H1 (cell line): ENCODE results near the gene DBP. TPM values are rescaled to one million over a fixed set of nuclear protein-coding genes. Genes with fewer than 3 reads are reported as not detected.

Source experiments
- CTCF ChIA-PET: fragments of 300-600 bp; sonication (Branson Sonifier 250); formaldehyde crosslinking; loops from one replicate; lab custom pipeline; 2021; ENCODE audit not compliant: partially characterized antibody; lab: Charles Lee
- POLR2A ChIA-PET: fragments of 300-600 bp; sonication (Branson Sonifier 250); formaldehyde crosslinking; loops from one replicate; lab custom pipeline; 2021; ENCODE audit warnings: inconsistent platforms; ENCODE audit not compliant: partially characterized antibody; lab: Charles Lee
- DNase-seq, 2 experiments: peaks; one replicate each; pipeline versions ENCODE4 v3.0.0 to v3.0.0-alpha.2; 2010 to 2022; ENCODE audit warnings: low spot score in 2 of 2, low read depth in 1 of 2, mixed read lengths in 1 of 2
- FAIRE-seq: peaks from 2 replicates; lab custom pipeline; 2011; peaks lifted over from hg19 to GRCh38; lab: Jason Lieb, UNC
- H2AFZ ChIP-seq: 2 replicates; pipeline ENCODE4 v1.8.1; 2012; ENCODE audit warnings: low read length, inconsistent platforms
- H2AK5ac ChIP-seq: 2 replicates; pipeline ENCODE4 v1.6.1; 2013; ENCODE audit warnings: low read depth, low read length
- H2BK120ac ChIP-seq: replicated peaks from 2 replicates; pipeline ENCODE3; 2013; ENCODE audit warnings: low read depth, low read length, inconsistent platforms
- H2BK12ac ChIP-seq: 2 replicates; pipeline ENCODE4 v1.6.1; 2013; ENCODE audit warnings: low read depth, low read length
- H2BK15ac ChIP-seq: 2 replicates; pipeline ENCODE4 v1.6.1; 2013; ENCODE audit warnings: low read length
- H2BK20ac ChIP-seq: 2 replicates; pipeline ENCODE4 v1.6.1; 2013; ENCODE audit warnings: low read length
- H2BK5ac ChIP-seq: 2 replicates; pipeline ENCODE4 v1.6.1; 2013; ENCODE audit warnings: low read depth, low read length
- H3K14ac ChIP-seq: 2 replicates; pipeline ENCODE4 v1.6.1; 2013; ENCODE audit warnings: inconsistent platforms; ENCODE audit not compliant: insufficient read length
- H3K18ac ChIP-seq: 2 replicates; pipeline ENCODE4 v1.6.1; 2013; ENCODE audit warnings: low read length; ENCODE audit errors: extremely low read depth
- H3K23ac ChIP-seq: 2 replicates; pipeline ENCODE4 v1.6.1; 2013; ENCODE audit warnings: inconsistent platforms; ENCODE audit not compliant: insufficient read length
- H3K23me2 ChIP-seq: 2 replicates; pipeline ENCODE4 v1.6.1; 2013; ENCODE audit warnings: low read depth, low read length
- H3K27ac ChIP-seq: 2 replicates; pipeline ENCODE4 v1.6.1; 2011; ENCODE audit warnings: low read depth, low read length, inconsistent platforms
- H3K27me3 ChIP-seq, 4 experiments: replicated peaks in 1 of 4; 1 replicate in 1 of 4; 2 replicates in 3 of 4; pipeline versions ENCODE4 v1.6.1 to v1.8.1; 2011 to 2013; ENCODE audit warnings: low read length in 3 of 4, mild to moderate bottlenecking in 3 of 4, inconsistent platforms in 2 of 4, mixed read lengths in 2 of 4, moderate library complexity in 1 of 4; ENCODE audit not compliant: control insufficient read depth in 3 of 4, insufficient read depth in 3 of 4; ENCODE audit errors: extremely low read depth in 1 of 4
- H3K36me3 ChIP-seq, 4 experiments: 2 replicates each; pipeline versions ENCODE4 v1.6.1 to v1.8.1; 2011 to 2013; ENCODE audit warnings: mild to moderate bottlenecking in 4 of 4, low read length in 3 of 4, moderate library complexity in 2 of 4, control low read depth in 1 of 4, inconsistent platforms in 1 of 4; ENCODE audit not compliant: insufficient read depth in 4 of 4, control insufficient read depth in 2 of 4
- H3K4ac ChIP-seq: replicated peaks from 2 replicates; pipeline ENCODE3; 2013; ENCODE audit warnings: low read length, low read depth, mixed read lengths, inconsistent platforms; ENCODE audit not compliant: insufficient read length
- H3K4me1 ChIP-seq, 4 experiments: replicated peaks in 1 of 4; 1 replicate in 1 of 4; 2 replicates in 3 of 4; pipeline versions ENCODE4 v1.6.1 to v1.8.1; 2011 to 2013; ENCODE audit warnings: low read length in 3 of 4, inconsistent platforms in 2 of 4, mixed read lengths in 1 of 4; ENCODE audit not compliant: insufficient read depth in 4 of 4, control insufficient read depth in 3 of 4
- H3K4me2 ChIP-seq, 2 experiments: 2 replicates each; pipeline versions ENCODE4 v1.6.1 to v1.8.1; 2011 to 2013; ENCODE audit warnings: low read depth in 2 of 2, low read length in 2 of 2, control low read depth in 1 of 2, inconsistent platforms in 1 of 2, mild to moderate bottlenecking in 1 of 2; ENCODE audit not compliant: insufficient read depth in 1 of 2
- H3K4me3 ChIP-seq, 4 experiments: fragments of 200-600, 300-600 bp in 1 of 4; sonication (generic), shearing (Covaris generic), sonication (Bioruptor Twin) in 1 of 4; 2 replicates each; pipeline versions ENCODE4 v1.5.1 to v1.8.1; 2011 to 2016; ENCODE audit warnings: low read length in 4 of 4, low read depth in 3 of 4, control low read depth in 2 of 4, inconsistent platforms in 2 of 4, mild to moderate bottlenecking in 2 of 4, mixed read lengths in 1 of 4, moderate library complexity in 1 of 4; ENCODE audit not compliant: insufficient read depth in 2 of 4; ENCODE audit errors: extremely low read depth in 1 of 4
- H3K56ac ChIP-seq: replicated peaks from 2 replicates; pipeline ENCODE3; 2013; ENCODE audit warnings: low read depth, mild to moderate bottlenecking, mixed read lengths, low read length, inconsistent platforms; ENCODE audit not compliant: insufficient read length
- H3K79me1 ChIP-seq: 2 replicates; pipeline ENCODE4 v1.6.1; 2013; ENCODE audit warnings: low read depth, low read length, control low read depth
- H3K79me2 ChIP-seq, 2 experiments: 2 replicates each; pipeline versions ENCODE4 v1.6.1 to v1.8.1; 2012 to 2013; ENCODE audit warnings: low read length in 2 of 2, mild to moderate bottlenecking in 2 of 2, inconsistent platforms in 1 of 2; ENCODE audit not compliant: insufficient read depth in 2 of 2, control insufficient read depth in 1 of 2
- H3K9ac ChIP-seq, 4 experiments: replicated peaks in 1 of 4; 1 replicate in 1 of 4; 2 replicates in 3 of 4; pipeline versions ENCODE4 v1.6.1 to v1.8.1; 2011 to 2013; ENCODE audit warnings: low read depth in 3 of 4, low read length in 3 of 4, control low read depth in 2 of 4, mild to moderate bottlenecking in 2 of 4, moderate library complexity in 2 of 4, inconsistent platforms in 1 of 4; ENCODE audit errors: extremely low read depth in 1 of 4
- H3K9me3 ChIP-seq, 2 experiments: 2 replicates each; pipeline versions ENCODE4 v1.6.1 to v1.8.1; 2012 to 2013; ENCODE audit warnings: mild to moderate bottlenecking in 2 of 2, moderate library complexity in 2 of 2, control low read depth in 1 of 2, inconsistent platforms in 1 of 2, low read depth in 1 of 2, low read length in 1 of 2, mixed read lengths in 1 of 2; ENCODE audit not compliant: insufficient read depth in 2 of 2
- H4K20me1 ChIP-seq, 2 experiments: replicated peaks in 1 of 2; 2 replicates each; pipeline versions ENCODE3 to v1.8.1; 2011 to 2013; ENCODE audit warnings: inconsistent platforms in 2 of 2, low read length in 2 of 2, mild to moderate bottlenecking in 1 of 2; ENCODE audit not compliant: insufficient read depth in 2 of 2, control insufficient read depth in 1 of 2
- H4K5ac ChIP-seq: 2 replicates; pipeline ENCODE4 v1.6.1; 2013; ENCODE audit warnings: low read length, low read depth, mixed read lengths, inconsistent platforms; ENCODE audit not compliant: insufficient read length
- H4K8ac ChIP-seq: 2 replicates; pipeline ENCODE4 v1.8.0; 2013; ENCODE audit warnings: mild to moderate bottlenecking, moderate library complexity, low read length, inconsistent platforms; ENCODE audit not compliant: insufficient read depth; ENCODE audit errors: extremely low read depth
- H4K91ac ChIP-seq: replicated peaks from 2 replicates; pipeline ENCODE3; 2013; ENCODE audit warnings: low read length, mixed read lengths, inconsistent platforms; ENCODE audit not compliant: insufficient read length
- CHD1 ChIP-seq: IDR thresholded peaks from 2 replicates; pipeline ENCODE4 v1.6.1; 2012; ENCODE audit warnings: low read depth, low read length, improper control_type of control experiment
- EZH2 ChIP-seq: fragments of 200-600 bp; sonication (generic); IDR thresholded peaks from 2 replicates; pipeline ENCODE4 v1.7.1; 2012; ENCODE audit warnings: low read depth, mild to moderate bottlenecking, moderate library complexity, low read length, inconsistent platforms; ENCODE audit not compliant: severe bottlenecking
- HDAC2 ChIP-seq, 2 experiments: fragments of 300-600 bp in 1 of 2; sonication (generic) in 1 of 2; IDR thresholded peaks; 2 replicates each; pipeline ENCODE4 v1.6.1; 2011 to 2012; ENCODE audit warnings: low read depth in 2 of 2, low read length in 2 of 2, mild to moderate bottlenecking in 2 of 2, moderate library complexity in 2 of 2, borderline replicate concordance in 1 of 2, inconsistent platforms in 1 of 2
- JUN ChIP-seq: IDR thresholded peaks from 2 replicates; pipeline ENCODE4 v1.6.1; 2011; ENCODE audit warnings: low read depth, mild to moderate bottlenecking, improper control_type of control experiment, low read length
- RNF2 ChIP-seq: fragments of 200-900, 300-1000 bp; sonication (generic); IDR thresholded peaks from 2 replicates; pipeline ENCODE4 v1.7.1; 2016; ENCODE audit warnings: borderline replicate concordance, low read depth, mild to moderate bottlenecking, antibody characterized with exemption, low read length; ENCODE audit not compliant: poor library complexity, severe bottlenecking; ENCODE audit errors: missing control alignments
- SIN3A ChIP-seq, 2 experiments: IDR thresholded peaks in 1 of 2; conservative IDR thresholded peaks in 1 of 2; 2 replicates each; pipeline ENCODE4 v1.6.1; 2011 to 2012; ENCODE audit warnings: low read length in 2 of 2, improper control_type of control experiment in 1 of 2, low read depth in 1 of 2, mild to moderate bottlenecking in 1 of 2
- WGBS, 2 experiments: shearing (Covaris generic) in 1 of 2; methylation state at CpG; one replicate each; pipeline versions ENCODE4 v1.1.6 to v1.1.7; 2013 to 2015; ENCODE audit warnings: low lambda C conversion rate in 2 of 2, mixed read lengths in 2 of 2, inconsistent platforms in 1 of 2, low coverage in 1 of 2, missing lambda C conversion rate in 1 of 2; ENCODE audit not compliant: insufficient replicate concordance in 2 of 2, insufficient coverage in 1 of 2, insufficient read length in 1 of 2; ENCODE audit errors: extremely low coverage in 1 of 2, missing lambda C conversion rate in 1 of 2; 5-methylcytosine and 5-hydroxymethylcytosine counted together
- polyA plus RNA-seq, 7 experiments: library from polyadenylated mRNA; depleted of rRNA in 3 of 7; stranded (reverse) in 5 of 7; unstranded in 2 of 7; fragments of >200 nt in 5 of 7; fragments of 200-250 nt in 2 of 7; gene quantifications; 1 replicate in 5 of 7; 2 replicates in 1 of 7; 4 replicates in 1 of 7; pipeline versions ENCODE4 v1.2.1 to v1.2.3, GENCODE V29; 2011 to 2013; ENCODE audit warnings: missing spikeins in 2 of 7, mixed read lengths in 2 of 7
- total RNA-seq: library from RNA; stranded (reverse); fragmentation: NEBNext Ultra II Directional; extraction: Animal tissue kit (Norgen Biotek cat#: 25700); gene quantifications from 2 replicates; pipeline ENCODE4 v1.2.1, GENCODE V29; 2021

The DBP gene
- total and polyA plus RNA-seq, 2 of the 8 experiments (the other 6 are each of a cell fraction or from before 2014, with no cell fraction given) = 7.5 to 8.3 TPM

GRCh38 chr19:48678201-48678600 is 41.0 kb upstream of the DBP start:
- peaks cover 2 to 22% (median 17%) of the 10 kb centered on the region in 4 experiments for H3K4me1 ChIP-seq
- H3K36me3 ChIP-seq = no peaks in the 10 kb centered on the region
- H2AK5ac ChIP-seq = no peak overlapping the region
- H4K91ac ChIP-seq = no peak overlapping the region
- POLR2A ChIA-PET = interaction anchor here (0.9 to 1.3 kb wide), 3 partner anchors 11 to 48 kb away, joined by 3 to 5 read pairs (median 3); partner anchors contain the start of gene FUT2
- CTCF ChIA-PET = interaction anchor here (1.0 to 5.8 kb wide), 4 partner anchors 16 to 36 kb away, joined by 4 to 59 read pairs (median 29); partner anchors contain the start of gene FUT2
- no peak overlapping the region for H2BK12ac ChIP-seq
- no peaks in the 10 kb centered on the region for H4K20me1 ChIP-seq
- H3K23me2 ChIP-seq = peaks cover 9% of the 10 kb centered on the region; the same call in 1 of the 2 replicates
- TF ChIP-seq EZH2 = no peak
- no peak for TF ChIP-seq JUN
- TF ChIP-seq HDAC2 (IDR thresholded peaks at IDR 0.05; ENCODE audit: borderline replicate concordance in 1 of 2, low read depth in 2 of 2, low read length in 2 of 2) = no peak
- no peak for TF ChIP-seq CHD1
- TF ChIP-seq RNF2 = no peak
- no peak for TF ChIP-seq SIN3A (conservative IDR thresholded peaks at IDR 0.05 in 1 of 2, IDR thresholded peaks at IDR 0.05 in 1 of 2; ENCODE audit: low read depth in 1 of 2, low read length in 2 of 2)
- H3K79me2 ChIP-seq = no peaks in the 10 kb centered on the region
- DNase-seq = no peak
- H3K4ac ChIP-seq = no peak overlapping the region
- no peak overlapping the region for H2BK15ac ChIP-seq
- WGBS, 2 experiments = 81% methylated on average over 4 of the region's 4 CpGs; no CpG with 5 or more reads in 1 of the 2 experiments
- H3K4me2 ChIP-seq = no peak overlapping the region
- H3K23ac ChIP-seq = no peak overlapping the region
- no peak overlapping the region for H3K27ac ChIP-seq
- no peak overlapping the region for H3K4me3 ChIP-seq
- H2AFZ ChIP-seq = no peak overlapping the region
- FAIRE-seq = no peak
- peaks cover 0 to 5% (median 3%) of the 10 kb centered on the region in 4 experiments; a peak in 2 of 7 replicates for H3K27me3 ChIP-seq
- H2BK120ac ChIP-seq = no peak overlapping the region
- H4K8ac ChIP-seq = no peak overlapping the region
- no peak overlapping the region for H4K5ac ChIP-seq
- no peak overlapping the region for H3K14ac ChIP-seq
- no peak overlapping the region for H2BK20ac ChIP-seq
- H3K9ac ChIP-seq = no peak overlapping the region
- no peaks in the 10 kb centered on the region for H3K9me3 ChIP-seq
- no peak overlapping the region for H3K56ac ChIP-seq
- H3K18ac ChIP-seq = no peak overlapping the region
- H2BK5ac ChIP-seq = no peak overlapping the region
- H3K79me1 ChIP-seq = no peaks in the 10 kb centered on the region
